Amniotic stem cell (primary cell): ENCODE data around the gene GMPR.
"Not testable (repeated sequence)": the region's sequence is repeated elsewhere in the genome, so short reads cannot be mapped to it uniquely, and the experiment has no call there.

Source experiments
- DNase-seq: peaks from one replicate; lab custom pipeline; 2025; lab: John Stamatoyannopoulos, UW

Gene GMPR

GRCh38 chr6:16225062-16225731, 13.2 kb upstream of the GMPR start:
- DNase-seq, result not testable (repeated sequence)

GRCh38 chr6:16226117-16227047, 12.0 kb upstream of the GMPR start:
- DNase-seq, result not testable (repeated sequence)

DNA sequence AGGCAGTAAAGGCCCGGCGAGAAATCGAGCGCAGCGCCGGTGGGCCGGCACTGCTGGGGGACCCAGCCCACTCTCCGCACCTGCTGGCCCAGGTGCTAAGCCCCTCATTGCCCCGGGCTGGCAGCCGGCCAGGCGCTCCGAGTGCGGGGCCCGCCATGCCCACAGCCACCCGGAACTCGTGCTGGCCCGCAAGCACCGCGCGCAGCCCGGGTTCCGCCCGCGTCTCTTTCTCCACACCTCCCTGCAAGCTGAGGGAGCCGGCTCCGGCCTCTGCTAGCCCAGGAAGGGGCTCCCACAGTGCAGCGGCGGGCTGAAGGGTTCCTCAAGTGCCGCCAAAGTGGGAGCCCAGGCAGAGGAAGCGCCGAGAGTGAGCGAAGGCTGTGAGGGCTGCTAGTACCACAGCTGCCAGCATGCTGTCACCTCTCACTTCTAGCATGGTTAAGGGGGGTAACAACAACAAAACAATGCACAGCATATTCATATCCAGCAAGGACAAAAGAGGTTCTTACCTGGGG, 11.3 kb upstream of the GMPR start:
- no peak for DNase-seq

DNA sequence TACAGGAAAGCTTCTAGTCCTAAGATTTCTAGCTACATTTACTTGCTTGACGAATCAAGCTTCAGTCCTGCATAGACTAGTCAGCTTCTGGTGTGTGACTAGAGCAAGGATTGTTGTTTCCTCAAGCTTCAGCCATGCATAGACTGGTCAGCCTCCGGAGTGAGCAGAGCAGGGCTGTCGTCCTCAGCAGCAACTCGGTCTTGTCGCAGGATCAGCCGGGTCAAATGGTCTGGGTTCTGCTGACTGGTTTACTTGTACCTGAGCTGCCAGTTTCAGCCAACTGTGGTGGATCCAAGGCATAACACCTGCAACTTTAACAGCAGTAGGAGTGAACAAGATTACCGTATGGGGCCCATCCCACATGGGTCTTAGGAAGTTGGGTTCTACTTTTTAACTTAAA, 10.8 kb upstream of the GMPR start:
- no peak for DNase-seq

DNA sequence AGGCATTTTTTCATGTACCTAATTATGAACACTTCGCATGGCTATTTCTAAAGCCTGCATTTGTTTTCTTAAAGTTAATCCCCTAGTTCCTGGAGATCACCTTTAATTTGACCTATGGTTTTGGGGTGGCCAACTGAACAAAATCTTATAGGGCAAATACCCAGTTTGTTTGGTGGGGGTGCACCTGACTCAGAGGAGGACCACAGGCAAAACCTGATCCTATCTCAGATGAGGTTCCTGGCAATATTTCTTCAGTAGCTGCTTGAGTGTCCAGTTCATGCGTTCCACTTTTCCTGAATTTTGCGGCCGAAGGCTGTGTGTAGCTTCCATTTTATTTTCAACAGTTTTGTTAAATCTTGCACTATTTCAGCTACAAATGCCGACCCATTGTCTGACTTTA, 10.3 kb upstream of the GMPR start:
- DNase-seq, result no peak

DNA sequence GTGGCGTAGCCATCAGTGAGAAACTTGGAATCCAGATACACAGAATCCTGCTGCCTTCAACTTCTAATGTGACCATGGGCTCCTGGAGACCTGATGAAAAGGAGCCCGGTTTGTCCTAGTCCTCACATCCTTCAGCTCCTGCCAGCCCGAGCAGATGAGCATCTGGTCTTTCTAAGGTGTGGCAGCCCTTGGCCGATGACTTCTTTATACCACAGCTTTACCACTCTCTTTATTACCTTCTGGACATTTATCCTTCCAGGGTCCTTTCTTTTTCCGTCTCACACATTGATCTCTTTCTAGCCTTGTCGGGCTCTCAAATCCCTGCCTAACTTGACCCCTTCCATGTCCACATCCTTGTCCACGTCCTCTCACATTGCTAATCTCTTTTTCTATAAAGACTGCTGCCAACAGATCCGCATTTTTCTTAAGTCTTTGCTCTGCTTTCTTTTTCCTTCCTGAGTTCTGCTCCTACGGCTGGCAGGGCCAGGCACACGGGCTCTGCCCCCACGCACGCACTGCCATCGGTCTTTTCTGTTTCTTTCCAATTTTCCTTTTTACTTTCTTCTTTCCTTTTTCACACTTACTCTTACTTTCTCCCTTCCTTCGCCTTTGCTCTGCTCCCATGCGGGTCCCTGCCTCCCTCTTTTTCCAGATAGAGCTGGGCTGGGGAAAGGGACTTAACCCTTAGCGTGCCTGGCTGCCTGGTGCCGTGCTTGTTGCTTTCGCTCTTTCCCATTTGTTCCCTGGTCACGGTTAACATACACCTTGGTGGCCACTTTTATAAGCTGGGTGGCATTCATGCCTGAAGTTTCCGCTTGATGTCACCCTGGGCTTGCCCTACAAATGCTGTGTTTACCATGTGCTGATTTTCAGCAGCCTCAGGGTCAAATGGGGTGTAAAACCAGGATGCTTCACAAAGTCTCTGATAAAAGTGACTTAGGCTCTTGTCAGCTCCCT, 9.4 kb upstream of the GMPR start:
- no peak for DNase-seq

- DNase-seq, result no peak
Observed at GRCh38 chr6:16229700-16230099, 8.7 kb upstream of the GMPR start.

- DNase-seq, result no peak
Observed at GRCh38 chr6:16230953-16231352, 7.4 kb upstream of the GMPR start.

GRCh38 chr6:16232086-16232485, 6.3 kb upstream of the GMPR start:
- DNase-seq, result no peak

GRCh38 chr6:16236009-16236501, 2.3 kb upstream of the GMPR start:
- no peak for DNase-seq

GRCh38 chr6:16236631-16237199, 1.7 kb upstream of the GMPR start:
- peak; percentile 38 for DNase-seq

DNA sequence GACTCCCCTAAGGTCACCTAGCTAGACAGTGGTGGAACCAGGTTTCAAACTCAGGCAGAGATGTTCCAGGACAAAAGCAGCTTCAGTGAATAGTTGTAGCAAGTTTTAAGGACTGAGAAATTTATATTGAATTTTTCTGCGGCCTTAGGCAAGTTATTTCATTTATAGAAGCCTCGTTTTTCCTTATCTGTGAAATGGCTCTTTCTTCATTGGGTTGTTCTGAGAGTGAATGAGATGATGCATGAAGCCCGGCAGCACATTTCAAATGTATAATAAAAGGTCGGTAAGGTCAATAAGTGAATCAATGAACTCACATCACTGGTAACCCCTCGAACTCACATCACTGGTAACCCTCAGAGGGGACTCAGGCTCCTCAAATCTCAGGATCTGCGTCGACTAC, 1.1 kb upstream of the GMPR start:
- no peak for DNase-seq

DNA sequence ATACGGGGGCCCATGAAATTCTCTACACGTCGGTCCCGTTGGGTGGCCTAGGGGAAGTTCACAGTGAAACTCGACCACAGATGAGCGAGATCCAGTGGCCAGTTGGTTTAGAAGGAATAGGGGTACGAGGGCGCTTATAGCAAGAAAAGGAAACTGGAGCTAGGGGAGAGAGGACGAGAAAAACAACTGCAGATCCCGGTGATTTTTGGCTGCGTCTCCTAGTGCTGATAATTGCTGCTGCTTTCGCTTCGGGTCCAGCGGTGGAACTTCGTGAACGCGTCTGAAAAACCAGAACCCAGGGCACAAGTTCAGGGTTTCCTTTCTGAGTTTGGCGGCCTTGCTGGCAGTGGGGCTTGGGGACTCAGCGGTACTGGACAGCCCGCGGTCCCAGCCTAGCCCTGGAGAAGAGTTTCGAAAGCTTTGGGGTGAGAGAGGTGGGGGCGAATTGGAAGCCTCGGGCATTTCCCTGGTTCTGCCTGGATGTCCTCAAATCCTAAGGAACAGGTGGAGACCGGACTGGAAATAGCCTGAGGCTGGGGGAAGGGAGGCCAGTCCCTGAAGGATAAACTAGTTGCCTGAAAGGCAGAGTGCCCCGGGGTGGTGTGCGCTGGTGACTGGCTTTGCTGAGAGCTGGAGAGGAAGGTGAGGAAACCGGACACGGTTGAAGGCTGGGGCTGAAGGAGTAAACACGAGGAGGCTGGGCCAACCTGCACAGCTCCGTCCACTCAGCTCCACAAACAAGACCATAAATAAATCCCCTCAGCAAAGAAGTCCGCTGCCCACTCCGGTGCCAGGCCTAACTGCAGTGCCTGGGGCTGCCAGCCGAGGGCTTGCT, 793 bp downstream of the GMPR start:
- no peak for DNase-seq

DNA sequence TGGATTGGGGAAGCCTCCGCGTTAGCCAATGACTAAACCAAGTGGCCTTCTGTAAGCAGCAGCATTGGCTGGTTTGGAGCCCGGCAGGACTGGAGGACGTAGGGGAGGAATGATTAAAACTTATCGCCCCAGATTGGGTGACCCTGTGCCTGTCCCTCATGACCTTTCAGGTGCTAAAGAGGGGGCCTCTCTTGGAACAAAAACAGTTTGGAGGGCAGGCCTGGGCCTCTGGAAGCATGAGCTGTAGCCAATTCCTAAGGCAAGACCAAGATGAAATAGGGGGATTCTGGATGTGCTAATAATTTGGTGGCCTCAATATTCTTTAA, 1.4 kb downstream of the GMPR start:
- no peak for DNase-seq

DNA sequence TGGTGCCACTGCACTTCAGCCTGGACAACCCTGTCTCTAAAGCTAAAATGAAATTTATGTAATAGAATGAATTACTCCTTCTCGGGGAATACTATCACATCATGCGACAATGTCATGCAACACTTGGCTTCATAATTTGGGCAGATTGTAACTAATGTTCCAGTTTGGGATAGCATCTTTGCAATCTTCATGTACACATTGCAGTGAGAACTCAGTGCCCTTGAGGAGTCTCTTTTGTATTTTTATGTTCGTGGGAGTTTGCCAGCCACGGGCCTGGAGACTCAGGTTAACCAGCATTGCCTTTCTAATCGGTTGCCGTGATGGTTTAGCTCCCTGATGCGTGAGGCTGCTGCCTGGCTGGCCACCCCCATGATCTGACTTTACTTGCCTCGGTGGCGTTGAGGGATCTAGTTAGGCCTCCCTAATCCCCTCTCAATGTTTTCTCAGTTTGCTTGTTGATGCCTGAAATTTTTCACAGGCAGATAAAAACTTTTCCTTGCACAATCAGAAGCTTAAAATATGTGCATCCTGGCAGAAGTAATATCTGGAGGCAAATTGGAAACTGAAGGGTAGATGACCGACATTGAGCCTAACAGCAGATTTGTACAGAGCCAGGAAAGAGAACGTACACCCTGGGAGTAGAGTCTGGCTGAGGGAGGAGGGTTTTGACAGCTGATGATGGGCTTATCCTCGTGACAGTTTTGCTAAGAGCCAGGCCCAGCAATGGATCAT, 2.4 kb downstream of the GMPR start:
- no peak for DNase-seq

DNA sequence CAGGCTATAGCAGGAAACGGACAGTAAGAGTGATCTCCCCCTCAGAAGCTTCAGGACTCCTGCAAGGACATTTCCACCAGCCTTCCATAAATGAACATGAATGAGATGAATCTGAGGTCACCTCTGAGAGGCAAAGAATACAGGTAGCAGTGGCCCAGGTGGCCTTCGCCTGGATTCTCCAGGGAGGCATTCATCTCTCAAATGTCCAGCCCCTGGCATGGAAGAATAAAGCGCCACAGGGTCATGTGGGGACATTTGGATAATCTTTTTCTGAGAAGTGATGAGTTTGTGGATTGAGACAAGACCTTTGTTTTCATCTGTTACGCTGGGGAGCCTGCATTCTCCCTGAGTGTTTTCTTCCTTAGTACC, 2.9 kb downstream of the GMPR start:
- DNase-seq, result no peak

- DNase-seq, result peak; percentile 66
Observed at GRCh38 chr6:16243055-16243454, 4.7 kb downstream of the GMPR start.

- DNase-seq, result no peak
Observed at GRCh38 chr6:16243664-16244063, 5.3 kb downstream of the GMPR start.

GRCh38 chr6:16244446-16244845, 6.1 kb downstream of the GMPR start:
- DNase-seq, result no peak

DNA sequence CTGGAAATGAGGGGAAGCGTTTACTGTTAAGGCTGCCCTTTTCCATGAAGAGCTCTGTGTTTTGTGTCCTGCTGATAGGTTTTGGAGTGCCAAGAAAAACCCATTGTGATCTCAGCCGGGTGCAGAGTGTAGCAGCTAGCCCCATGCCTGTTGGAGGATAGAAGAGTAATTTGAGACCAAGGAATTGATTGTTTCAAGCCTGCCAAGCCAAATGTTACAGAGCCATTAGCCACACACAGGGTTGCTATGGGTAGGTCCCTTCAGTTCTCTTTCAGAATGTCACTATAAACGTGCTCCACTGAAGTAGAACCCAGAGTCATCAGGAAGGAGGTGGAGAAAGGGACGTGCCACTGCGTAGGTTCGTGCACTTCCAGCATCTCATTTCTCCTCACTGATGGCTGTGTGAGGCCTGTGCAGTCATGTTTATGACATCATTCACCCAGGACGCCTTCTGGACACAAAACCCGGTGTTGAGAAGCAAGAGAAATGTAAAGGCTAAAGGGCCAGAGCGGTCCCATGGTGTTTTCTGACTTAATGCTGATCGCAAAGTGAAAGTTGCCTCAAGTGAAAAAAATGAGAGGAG, 6.6 kb downstream of the GMPR start:
- DNase-seq, result no peak
